K562 (cell line): ENCODE results near the gene TANC1. TPM values are rescaled to one million over a fixed set of nuclear protein-coding genes. Genes with fewer than 3 reads are reported as not detected.

Experiments
- ATAC-seq: fragments of 200-7000 bp; cut with Tn5 transposase; 3 replicates; pipeline ENCODE4 v1.9.1; 2020; ENCODE audit warnings: moderate library complexity
- BruUV-seq: library from RNA; stranded (reverse); fragments of 400-500 nt; replicated peaks from 2 replicates; lab custom pipeline; 2021; lab: Mats Ljungman, UMichigan
- CTCF ChIA-PET: fragments of 300-600 bp; formaldehyde crosslinking; extraction: SDS; loops from one replicate; lab custom pipeline; 2021; ENCODE audit warnings: low intra/inter-chr PET ratio; lab: Yijun Ruan, JAX
- POLR2A ChIA-PET: fragments of 300-600, 350-650 bp; sonication (Branson Sonifier 250); formaldehyde crosslinking; extraction: SDS; loops from one replicate; lab custom pipeline; 2021; ENCODE audit warnings: antibody characterized with exemption, inconsistent platforms; lab: Yijun Ruan, JAX
- DNase-seq, 4 experiments: peaks; one replicate each; pipeline versions ENCODE4 v3.0.0 to v3.0.0-alpha.2; 2011 to 2018; ENCODE audit warnings: low spot score in 3 of 4, mixed read lengths in 3 of 4; ENCODE audit errors: extremely low read depth in 1 of 4
- FAIRE-seq: peaks from 2 replicates; lab custom pipeline; 2011; peaks lifted over from hg19 to GRCh38; lab: Jason Lieb, UNC
- H2AFZ ChIP-seq: 2 replicates; pipeline ENCODE4 v1.6.0; 2011; ENCODE audit warnings: low read depth, low read length, control low read depth, inconsistent platforms
- H3K27ac ChIP-seq: fragments of 200-600 bp; 3 replicates; pipeline ENCODE4 v1.8.0; 2011; ENCODE audit warnings: low read depth, mild to moderate bottlenecking, control low read depth, inconsistent platforms, low read length, moderate library complexity, mixed read lengths; ENCODE audit errors: extremely low read depth
- H3K27me3 ChIP-seq, 2 experiments: fragments of 300-600 bp in 1 of 2; 2 replicates in 1 of 2; 3 replicates in 1 of 2; pipeline versions ENCODE4 v1.6.0 to v1.8.0; 2011; ENCODE audit warnings: inconsistent platforms in 2 of 2, low read length in 2 of 2, mild to moderate bottlenecking in 1 of 2, mixed read lengths in 1 of 2, moderate library complexity in 1 of 2; ENCODE audit not compliant: control insufficient read depth in 2 of 2, insufficient read depth in 2 of 2
- H3K36me3 ChIP-seq: fragments of 300-600 bp; 3 replicates; pipeline ENCODE4 v1.8.0; 2011; ENCODE audit warnings: mild to moderate bottlenecking, low read length, inconsistent platforms; ENCODE audit not compliant: control insufficient read depth, insufficient read depth
- H3K4me1 ChIP-seq, 2 experiments: fragments of 200-600 bp in 1 of 2; replicated peaks in 1 of 2; 2 replicates in 1 of 2; 3 replicates in 1 of 2; pipeline versions ENCODE4 v1.5.1 to v1.8.0; 2011; ENCODE audit warnings: inconsistent platforms in 2 of 2, low read length in 2 of 2, mild to moderate bottlenecking in 1 of 2, mixed read lengths in 1 of 2, moderate library complexity in 1 of 2; ENCODE audit not compliant: control insufficient read depth in 2 of 2, insufficient read depth in 2 of 2
- H3K4me2 ChIP-seq: 2 replicates; pipeline ENCODE4 v1.6.1; 2011; ENCODE audit warnings: low read length, control low read depth, inconsistent platforms, mixed read lengths; ENCODE audit not compliant: insufficient read depth
- H3K4me3 ChIP-seq: fragments of 200-600 bp; sonication (generic), shearing (Covaris generic); 2 replicates; pipeline ENCODE4 v1.5.1; 2016; ENCODE audit warnings: control low read depth, inconsistent platforms
- H3K79me2 ChIP-seq: fragments of 200-600 bp; 3 replicates; pipeline ENCODE4 v1.8.0; 2011; ENCODE audit warnings: low read length, inconsistent platforms; ENCODE audit not compliant: control insufficient read depth, insufficient read depth
- H3K9ac ChIP-seq, 2 experiments: 2 replicates each; pipeline versions ENCODE4 v1.6.0 to v1.6.1; 2011; ENCODE audit warnings: low read depth in 2 of 2, low read length in 2 of 2, control low read depth in 1 of 2, inconsistent platforms in 1 of 2, mild to moderate bottlenecking in 1 of 2, mixed read lengths in 1 of 2; ENCODE audit not compliant: insufficient read depth in 1 of 2
- H3K9me1 ChIP-seq: one replicate; pipeline ENCODE4 v1.6.0; 2011; ENCODE audit warnings: inconsistent platforms, mild to moderate bottlenecking, low read length, moderate library complexity; ENCODE audit not compliant: control insufficient read depth, insufficient read depth
- H3K9me3 ChIP-seq: replicated peaks from 2 replicates; pipeline ENCODE4 v1.5.1; 2011; ENCODE audit warnings: low read depth, low read length, inconsistent platforms; ENCODE audit not compliant: control insufficient read depth, insufficient read depth
- H4K20me1 ChIP-seq: replicated peaks from 2 replicates; pipeline ENCODE4 v1.6.1; 2011; ENCODE audit warnings: low read length, inconsistent platforms, mixed read lengths; ENCODE audit not compliant: control insufficient read depth, insufficient read depth
- ARID2 ChIP-seq: fragments of 450-650 bp; IDR thresholded peaks from 2 replicates; pipeline ENCODE4 v1.6.1; 2017; ENCODE audit warnings: antibody characterized with exemption, mild to moderate bottlenecking
- BRD4 ChIP-seq: fragments of 200-600 bp; sonication (generic); IDR thresholded peaks from 2 replicates; pipeline ENCODE4 v1.6.1; 2017; ENCODE audit warnings: inconsistent platforms
- EP300 ChIP-seq: IDR thresholded peaks from 2 replicates; pipeline ENCODE4 v1.6.1; 2012; ENCODE audit warnings: low read length, improper control_type of control experiment
- GTF2A2 ChIP-seq: IDR thresholded peaks from 2 replicates; pipeline ENCODE4 v1.6.1; 2016; ENCODE audit warnings: mild to moderate bottlenecking, missing genetic modification characterization, missing compliant biosample characterization
- HDGF ChIP-seq: fragments of 450-650 bp; IDR thresholded peaks from 2 replicates; pipeline ENCODE4 v1.6.1; 2016
- MBD2 ChIP-seq: sonication (generic); IDR thresholded peaks from 2 replicates; pipeline ENCODE4 v1.6.1; 2016; ENCODE audit warnings: low read depth, borderline replicate concordance
- MYBL2 ChIP-seq, 2 experiments: fragments of 450-650 bp in 1 of 2; sonication (generic) in 1 of 2; formaldehyde crosslinking in 1 of 2; IDR thresholded peaks; 2 replicates each; pipeline versions ENCODE4 v1.6.1 to v1.8.1; 2017 to 2022; ENCODE audit warnings: borderline replicate concordance in 1 of 2, inconsistent platforms in 1 of 2, low read depth in 1 of 2, mild to moderate bottlenecking in 1 of 2, missing genetic modification reagents in 1 of 2, moderate library complexity in 1 of 2
- NCOA2 ChIP-seq, 2 experiments: fragments of 450-650 bp; IDR thresholded peaks; 2 replicates each; pipeline ENCODE4 v1.6.1; 2018; ENCODE audit warnings: mild to moderate bottlenecking in 2 of 2, moderate library complexity in 1 of 2; ENCODE audit not compliant: partially characterized antibody in 2 of 2
- RAD51 ChIP-seq: fragments of 450-650 bp; IDR thresholded peaks from 2 replicates; pipeline ENCODE4 v1.7.1; 2016; ENCODE audit warnings: low read depth, mild to moderate bottlenecking, borderline replicate concordance
- SMARCB1 ChIP-seq: IDR thresholded peaks from 2 replicates; pipeline ENCODE4 v1.6.1; 2011; ENCODE audit warnings: improper control_type of control experiment, low read depth; ENCODE audit not compliant: insufficient read length
- ZNF311 ChIP-seq: fragments of 250-450 bp; sonication (Bioruptor Pico); IDR thresholded peaks from 2 replicates; pipeline ENCODE4 v1.4.0; 2020; ENCODE audit warnings: mild to moderate bottlenecking, moderate library complexity
- ZNF699 ChIP-seq: fragments of 250-450 bp; sonication (Bioruptor Pico); IDR thresholded peaks from 2 replicates; pipeline ENCODE4 v1.8.0; 2021; ENCODE audit warnings: mild to moderate bottlenecking, moderate library complexity; ENCODE audit not compliant: insufficient replicate concordance
- WGBS: fragments of 100-300 bp; shearing (Covaris generic); methylation state at CpG from one replicate; pipeline ENCODE4 v1.1.6; 2016; ENCODE audit warnings: low coverage, mixed read lengths; ENCODE audit not compliant: insufficient coverage; ENCODE audit errors: missing lambda C conversion rate; 5-methylcytosine and 5-hydroxymethylcytosine counted together
- in situ Hi-C: fragments of 300-500 bp; cut with MboI; formaldehyde crosslinking; loops from 4 replicates; pipeline ENCODE4 v1.15.0; 2018; ENCODE audit warnings: inconsistent platforms, mixed read lengths
- intact Hi-C: fragments of 100-400 bp; cut with micrococcal nuclease; formaldehyde crosslinking; loops from 2 replicates; pipeline ENCODE4 v1.14.2; 2022
- polyA plus RNA-seq, 8 experiments: library from polyadenylated mRNA; depleted of rRNA in 4 of 8; stranded (reverse) in 5 of 8; unstranded in 3 of 8; fragments of >200 nt; fragmentation: Nextera tagmentation in 2 of 8; fragmentation: Illumina TruSeq in 1 of 8; extraction: Ambion mirVana in 2 of 8; extraction: Trizol in 1 of 8; gene quantifications; 2 replicates each; pipeline versions ENCODE4 v1.2.1 to v1.2.3, GENCODE V29; 2011 to 2014; ENCODE audit warnings: inconsistent platforms in 1 of 8, missing spikeins in 1 of 8
- total RNA-seq, 7 experiments: library from RNA; depleted of rRNA in 6 of 7; stranded (reverse); fragments of >200 nt in 6 of 7; fragmentation: Illumina TruSeq in 2 of 7; extraction: Trizol in 2 of 7; gene quantifications; 2 replicates each; pipeline versions ENCODE4 v1.2.1 to v1.2.3, GENCODE V29; 2011 to 2021; ENCODE audit warnings: low replicate concordance in 1 of 7
- TF ChIP-seq, protein P1 (sequence below): fragments of 250-450 bp; sonication (Bioruptor Pico); IDR thresholded peaks from 2 replicates; pipeline ENCODE4 v1.5.1; 2021; ENCODE audit warnings: mild to moderate bottlenecking
- TF ChIP-seq, protein P2 (sequence below): fragments of 450-650 bp; IDR thresholded peaks from 2 replicates; pipeline ENCODE4 v1.6.1; 2017; ENCODE audit warnings: antibody characterized with exemption

The TANC1 gene
- total and polyA plus RNA-seq, 9 of the 15 experiments (the other 6 are each of a cell fraction or from before 2014, with no cell fraction given) = under 0.01 to 0.20 (median 0.07) TPM; not detected in 1

- intact Hi-C loops = no loop called here
- POLR2A ChIA-PET = interaction anchor here (0.7 to 2.7 kb wide), 2 partner anchors 11 to 331 kb away, joined by 4 to 11 read pairs; no protein-coding TSS in a partner anchor
- no peak overlapping the region for H3K4me2 ChIP-seq
- no peaks in the 10 kb centered on the region for H3K79me2 ChIP-seq
- DNase-seq (no peak), FAIRE-seq (no peak), ATAC-seq (no peak)
- TF ChIP-seq EP300 (no peak), RAD51 (no peak), MBD2 (no peak), NCOA2 (IDR thresholded peaks at IDR 0.05; ENCODE audit: partially characterized antibody in 2 of 2) (no peak), ZNF699 (no peak), HDGF (no peak), MYBL2 (IDR thresholded peaks at IDR 0.05; ENCODE audit: low read depth) (no peak), MYBL2 (CRISPR knock-in tag; IDR thresholded peaks at IDR 0.05; ENCODE audit: borderline replicate concordance) (no peak), ZNF311 (CRISPR knock-in tag) (no peak), GTF2A2 (tag) (no peak), SMARCB1 (no peak), BRD4 (no peak), ARID2 (no peak)
- TF ChIP-seq, protein P1, sequence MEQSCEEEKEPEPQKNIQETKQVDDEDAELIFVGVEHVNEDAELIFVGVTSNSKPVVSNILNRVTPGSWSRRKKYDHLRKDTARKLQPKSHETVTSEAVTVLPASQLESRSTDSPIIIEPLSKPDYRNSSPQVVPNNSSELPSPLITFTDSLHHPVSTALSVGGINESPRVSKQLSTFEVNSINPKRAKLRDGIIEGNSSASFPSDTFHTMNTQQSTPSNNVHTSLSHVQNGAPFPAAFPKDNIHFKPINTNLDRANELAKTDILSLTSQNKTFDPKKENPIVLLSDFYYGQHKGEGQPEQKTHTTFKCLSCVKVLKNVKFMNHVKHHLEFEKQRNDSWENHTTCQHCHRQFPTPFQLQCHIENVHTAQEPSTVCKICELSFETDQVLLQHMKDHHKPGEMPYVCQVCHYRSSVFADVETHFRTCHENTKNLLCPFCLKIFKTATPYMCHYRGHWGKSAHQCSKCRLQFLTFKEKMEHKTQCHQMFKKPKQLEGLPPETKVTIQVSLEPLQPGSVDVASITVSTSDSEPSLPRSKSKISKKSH = no peak
- TF ChIP-seq, protein P2, sequence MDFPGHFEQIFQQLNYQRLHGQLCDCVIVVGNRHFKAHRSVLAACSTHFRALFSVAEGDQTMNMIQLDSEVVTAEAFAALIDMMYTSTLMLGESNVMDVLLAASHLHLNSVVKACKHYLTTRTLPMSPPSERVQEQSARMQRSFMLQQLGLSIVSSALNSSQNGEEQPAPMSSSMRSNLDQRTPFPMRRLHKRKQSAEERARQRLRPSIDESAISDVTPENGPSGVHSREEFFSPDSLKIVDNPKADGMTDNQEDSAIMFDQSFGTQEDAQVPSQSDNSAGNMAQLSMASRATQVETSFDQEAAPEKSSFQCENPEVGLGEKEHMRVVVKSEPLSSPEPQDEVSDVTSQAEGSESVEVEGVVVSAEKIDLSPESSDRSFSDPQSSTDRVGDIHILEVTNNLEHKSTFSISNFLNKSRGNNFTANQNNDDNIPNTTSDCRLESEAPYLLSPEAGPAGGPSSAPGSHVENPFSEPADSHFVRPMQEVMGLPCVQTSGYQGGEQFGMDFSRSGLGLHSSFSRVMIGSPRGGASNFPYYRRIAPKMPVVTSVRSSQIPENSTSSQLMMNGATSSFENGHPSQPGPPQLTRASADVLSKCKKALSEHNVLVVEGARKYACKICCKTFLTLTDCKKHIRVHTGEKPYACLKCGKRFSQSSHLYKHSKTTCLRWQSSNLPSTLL = no peak
- no peak overlapping the region for H3K4me3 ChIP-seq
- no peak overlapping the region for H3K27ac ChIP-seq
- CTCF ChIA-PET = no interaction called here
- no peaks in the 10 kb centered on the region for H4K20me1 ChIP-seq
- no peak overlapping the region for H2AFZ ChIP-seq
- no TSS peak for BruUV-seq
- no peaks in the 10 kb centered on the region for H3K9me1 ChIP-seq
- H3K36me3 ChIP-seq = no peaks in the 10 kb centered on the region
- 0% methylated on average over 7 of the region's 7 CpGs for WGBS
- in situ Hi-C loops = no loop called here
- no peaks in the 10 kb centered on the region for H3K9me3 ChIP-seq
- no peaks in the 10 kb centered on the region for H3K4me1 ChIP-seq
- H3K9ac ChIP-seq = no peak overlapping the region
- peaks cover 20 to 29% of the 10 kb centered on the region in 2 experiments; a peak in 3 of 5 replicates for H3K27me3 ChIP-seq
These were observed 34.1 kb downstream of the TANC1 start for GRCh38 chr2:159002462-159003111.
